GM12872 (cell line): ENCODE results near the gene SPRY1.

ENCODE experiments used
- CTCF ChIP-seq: IDR thresholded peaks from 3 replicates; pipeline ENCODE4 v1.5.1; 2011; ENCODE audit warnings: low read depth, mild to moderate bottlenecking, low read length, moderate library complexity; ENCODE audit not compliant: insufficient read depth

SPRY1 gene

GRCh38 chr4:123449780-123450179 lies 53.2 kb downstream of the SPRY1 start:
- no peak for TF ChIP-seq CTCF

- no peak for TF ChIP-seq CTCF
These were observed 53.8 kb downstream of the SPRY1 start for GRCh38 chr4:123450393-123450792.

DNA sequence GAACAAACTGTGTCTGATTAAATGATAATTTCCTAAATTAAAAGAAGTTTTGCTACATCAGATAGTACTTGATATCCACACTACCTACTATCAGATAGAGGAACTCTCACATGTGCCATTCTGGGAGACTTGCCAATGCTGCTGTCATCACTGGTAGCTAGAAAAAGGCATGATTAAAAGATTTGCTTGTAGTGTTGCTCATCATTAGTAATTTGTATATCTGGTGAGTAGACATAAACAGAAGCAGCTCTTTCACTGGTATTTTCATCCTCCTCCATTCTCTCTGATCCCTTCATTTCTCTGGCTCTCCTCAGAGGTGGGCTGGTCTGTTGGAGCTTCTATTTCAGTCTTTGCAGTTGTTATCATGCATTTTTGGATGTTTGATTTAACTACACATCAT lies 56.0 kb downstream of the SPRY1 start:
- TF ChIP-seq CTCF: no peak

GRCh38 chr4:123453061-123453680 lies 56.6 kb downstream of the SPRY1 start:
- TF ChIP-seq CTCF: no peak
